HepG2 (cell line): ENCODE results near the gene CIBAR2. TPM values are rescaled to one million over a fixed set of nuclear protein-coding genes. Genes with fewer than 3 reads are reported as not detected.

Source experiments
- BCL3 ChIP-seq: sonication (generic); formaldehyde crosslinking; IDR thresholded peaks from 2 replicates; pipeline ENCODE4 v1.5.1; 2020; ENCODE audit warnings: mild to moderate bottlenecking, missing genetic modification reagents, moderate library complexity
- BORCS8-MEF2B ChIP-seq: sonication (generic); formaldehyde crosslinking; IDR thresholded peaks from 2 replicates; pipeline ENCODE4 v1.8.0; 2022; ENCODE audit warnings: mild to moderate bottlenecking, missing genetic modification reagents
- CTCF ChIP-seq: sonication (generic); formaldehyde crosslinking; IDR thresholded peaks from 2 replicates; pipeline ENCODE4 v1.5.0; 2020; ENCODE audit warnings: mild to moderate bottlenecking, missing genetic modification reagents, moderate library complexity
- NCOA5 ChIP-seq: sonication (generic); formaldehyde crosslinking; IDR thresholded peaks from 2 replicates; pipeline ENCODE4 v1.4.0; 2020; ENCODE audit warnings: missing genetic modification reagents
- NR2C2 ChIP-seq: sonication (generic); formaldehyde crosslinking; IDR thresholded peaks from 2 replicates; pipeline ENCODE4 v1.4.0; 2020; ENCODE audit warnings: missing genetic modification reagents, mild to moderate bottlenecking, moderate library complexity, borderline replicate concordance
- SNAPC2 ChIP-seq: sonication (generic); formaldehyde crosslinking; IDR thresholded peaks from 2 replicates; pipeline ENCODE4 v1.8.1; 2022; ENCODE audit warnings: mild to moderate bottlenecking, missing genetic modification reagents
- SOX6 ChIP-seq, 2 experiments: fragments of 450-650 bp in 1 of 2; sonication (generic) in 1 of 2; formaldehyde crosslinking in 1 of 2; IDR thresholded peaks; 2 replicates each; pipeline versions ENCODE4 v1.4.0 to v1.6.1; 2017 to 2020; ENCODE audit warnings: antibody characterized with exemption in 1 of 2, mild to moderate bottlenecking in 1 of 2, missing genetic modification reagents in 1 of 2
- TRAFD1 ChIP-seq: sonication (generic); formaldehyde crosslinking; IDR thresholded peaks from 2 replicates; pipeline ENCODE4 v1.5.1; 2020; ENCODE audit warnings: missing genetic modification reagents, mild to moderate bottlenecking, borderline replicate concordance
- ZFP91 ChIP-seq: sonication (generic); formaldehyde crosslinking; IDR thresholded peaks from 2 replicates; pipeline ENCODE4 v1.9.0; 2022; ENCODE audit warnings: missing genetic modification reagents, mild to moderate bottlenecking, borderline replicate concordance
- ZNF224 ChIP-seq: sonication (generic); formaldehyde crosslinking; IDR thresholded peaks from 2 replicates; pipeline ENCODE4 v1.5.0; 2020; ENCODE audit warnings: mild to moderate bottlenecking, missing genetic modification reagents
- ZNF235 ChIP-seq: sonication (generic); formaldehyde crosslinking; IDR thresholded peaks from 2 replicates; pipeline ENCODE4 v1.8.1; 2023; ENCODE audit warnings: mild to moderate bottlenecking, missing genetic modification reagents, borderline replicate concordance
- ZNF44 ChIP-seq: sonication (generic); formaldehyde crosslinking; IDR thresholded peaks from 2 replicates; pipeline ENCODE4 v1.5.1; 2020; ENCODE audit warnings: mild to moderate bottlenecking, missing genetic modification reagents
- ZNF441 ChIP-seq: sonication (generic); formaldehyde crosslinking; IDR thresholded peaks from 2 replicates; pipeline ENCODE4 v1.7.0; 2021; ENCODE audit warnings: missing genetic modification reagents, borderline replicate concordance
- ZNF609 ChIP-seq: sonication (generic); formaldehyde crosslinking; IDR thresholded peaks from 2 replicates; pipeline ENCODE4 v1.4.0; 2020; ENCODE audit warnings: mild to moderate bottlenecking, missing genetic modification reagents, borderline replicate concordance
- ZNF749 ChIP-seq: sonication (generic); formaldehyde crosslinking; IDR thresholded peaks from 2 replicates; pipeline ENCODE4 v1.8.0; 2022; ENCODE audit warnings: mild to moderate bottlenecking, missing genetic modification reagents, moderate library complexity, borderline replicate concordance
- ZSCAN25 ChIP-seq: sonication (generic); formaldehyde crosslinking; IDR thresholded peaks from 2 replicates; pipeline ENCODE4 v1.8.0; 2022; ENCODE audit warnings: mild to moderate bottlenecking, missing genetic modification reagents
- polyA plus RNA-seq, 8 experiments: library from polyadenylated mRNA; depleted of rRNA in 3 of 8; stranded (reverse) in 7 of 8; unstranded in 1 of 8; fragments of >200 nt; fragmentation: Illumina TruSeq in 4 of 8; extraction: Trizol in 4 of 8; gene quantifications; 2 replicates each; pipeline versions ENCODE4 v1.2.1 to v1.2.3, GENCODE V29; 2011 to 2016; ENCODE audit warnings: low read depth in 4 of 8, missing spikeins in 1 of 8, mixed read lengths in 1 of 8; ENCODE audit not compliant: insufficient read depth in 1 of 8
- total RNA-seq, 5 experiments: library from RNA; depleted of rRNA; stranded (reverse); fragments of >200 nt; fragmentation: Illumina TruSeq; extraction: Trizol; gene quantifications; 2 replicates each; pipeline ENCODE4 v1.2.3, GENCODE V29; 2016; ENCODE audit warnings: low read depth in 1 of 5

Gene CIBAR2
- total and polyA plus RNA-seq, 2 of the 13 experiments (the other 11 are each of a cell fraction or from before 2014, with no cell fraction given) = not detected

GRCh38 chr16:85056211-85056748 is 56.0 kb downstream of the CIBAR2 start (continued):
- TF ChIP-seq ZNF609 = peak; percentile 10; the same call in 1 of the 2 replicates
- TF ChIP-seq ZNF749 = peak; percentile 51; the same call in 1 of the 2 replicates
- peak; percentile 10; the same call in 1 of the 2 replicates for TF ChIP-seq ZFP91
- TF ChIP-seq SOX6 (IDR thresholded peaks at IDR 0.05) = no peak
- TF ChIP-seq SOX6 (CRISPR knock-in tag; IDR thresholded peaks at IDR 0.05) = peak; percentile 25; the same call in 1 of the 2 replicates
- TF ChIP-seq TRAFD1 (CRISPR knock-in tag) = 0 out of 2 replicates have a peak, but pooled peaks have one; percentile 26
- TF ChIP-seq BORCS8-MEF2B (CRISPR knock-in tag) = peak; percentile 14; the same call in 1 of the 2 replicates
- TF ChIP-seq BCL3 (CRISPR knock-in tag) = 0 out of 2 replicates have a peak, but pooled peaks have one; percentile 5
- peak; percentile 56 for TF ChIP-seq CTCF (CRISPR knock-in tag)
- TF ChIP-seq NCOA5 = no peak
- 0 out of 2 replicates have a peak, but pooled peaks have one; percentile 2 for TF ChIP-seq SNAPC2 (CRISPR knock-in tag)
- TF ChIP-seq ZNF224 (CRISPR knock-in tag) = peak; percentile 83; the same call in 1 of the 2 replicates
- TF ChIP-seq ZNF235 (CRISPR knock-in tag) = no peak
- TF ChIP-seq ZNF44 (CRISPR knock-in tag) = 0 out of 2 replicates have a peak, but pooled peaks have one; percentile 17
- no peak for TF ChIP-seq ZNF441 (CRISPR knock-in tag)
- TF ChIP-seq NR2C2 (CRISPR knock-in tag) = 0 out of 2 replicates have a peak, but pooled peaks have one; percentile 12
- TF ChIP-seq ZSCAN25 (CRISPR knock-in tag) = no peak
